SK-N-SH (cell line): Measurements from ENCODE around the gene AXL. TPM values are rescaled to one million over a fixed set of nuclear protein-coding genes. Genes with fewer than 3 reads are reported as not detected.
"Not testable (repeated sequence)": the region's sequence is repeated elsewhere in the genome, so short reads cannot be mapped to it uniquely, and the experiment has no call there.

Source experiments
- CTCF ChIA-PET: fragments of 300-600, 350-600 bp; formaldehyde crosslinking; extraction: SDS; loops from one replicate; lab custom pipeline; 2021; lab: Yijun Ruan, JAX
- POLR2A ChIA-PET: fragments of 350-600 bp; sonication (Branson Sonifier 250); formaldehyde crosslinking; extraction: SDS; loops from one replicate; lab custom pipeline; 2020; ENCODE audit warnings: antibody characterized with exemption, inconsistent platforms; lab: Yijun Ruan, JAX
- DNase-seq: peaks from one replicate; pipeline ENCODE4 v3.0.0; 2012
- H2AFZ ChIP-seq: fragments of 200-600 bp; sonication (generic); 2 replicates; pipeline ENCODE4 v1.8.1; 2016; ENCODE audit warnings: antibody characterized with exemption, mild to moderate bottlenecking, low read depth
- H3F3A ChIP-seq: fragments of 200-600 bp; sonication (generic); replicated peaks from 2 replicates; pipeline ENCODE3; 2016; ENCODE audit warnings: antibody characterized with exemption, mild to moderate bottlenecking; ENCODE audit not compliant: insufficient read depth
- H3K27ac ChIP-seq, 2 experiments: fragments of 200-500 bp in 1 of 2; fragments of 200-600 bp in 1 of 2; sonication (Bioruptor generic) in 1 of 2; sonication (generic), shearing (Covaris generic) in 1 of 2; 2 replicates each; pipeline versions ENCODE4 v1.5.1 to v1.6.1; 2014 to 2016; ENCODE audit warnings: low read depth in 2 of 2, inconsistent platforms in 1 of 2, low read length in 1 of 2, mild to moderate bottlenecking in 1 of 2, mixed read lengths in 1 of 2
- H3K27me3 ChIP-seq: fragments of 200-600 bp; sonication (generic), shearing (Covaris generic); 2 replicates; pipeline ENCODE4 v1.6.1; 2016; ENCODE audit warnings: mixed run types; ENCODE audit not compliant: insufficient read depth
- H3K36me3 ChIP-seq, 2 experiments: fragments of 200-500 bp in 1 of 2; fragments of 200-600 bp in 1 of 2; sonication (Bioruptor generic) in 1 of 2; sonication (generic) in 1 of 2; replicated peaks in 1 of 2; 2 replicates each; pipeline versions ENCODE3 to v1.5.1; 2014 to 2016; ENCODE audit warnings: low read length in 1 of 2, mild to moderate bottlenecking in 1 of 2; ENCODE audit not compliant: insufficient read depth in 2 of 2, control insufficient read depth in 1 of 2
- H3K4me1 ChIP-seq, 2 experiments: fragments of 200-500 bp in 1 of 2; fragments of 200-600 bp in 1 of 2; sonication (Bioruptor generic) in 1 of 2; sonication (generic), shearing (Covaris generic) in 1 of 2; 2 replicates each; pipeline versions ENCODE4 v1.5.1 to v1.6.1; 2014 to 2016; ENCODE audit warnings: low read depth in 1 of 2, low read length in 1 of 2, mixed run types in 1 of 2; ENCODE audit not compliant: insufficient read depth in 2 of 2, control insufficient read depth in 1 of 2
- H3K4me2 ChIP-seq: fragments of 200-600 bp; sonication (generic), shearing (Covaris generic); 2 replicates; pipeline ENCODE4 v1.6.1; 2017; ENCODE audit warnings: mixed run types
- H3K4me3 ChIP-seq, 2 experiments: fragments of 200-500 bp in 1 of 2; fragments of 200-600 bp in 1 of 2; sonication (Bioruptor generic) in 1 of 2; sonication (generic), shearing (Covaris generic) in 1 of 2; 2 replicates each; pipeline versions ENCODE4 v1.5.1 to v1.8.1; 2014 to 2016; ENCODE audit warnings: low read depth in 2 of 2, inconsistent platforms in 1 of 2, low read length in 1 of 2, mild to moderate bottlenecking in 1 of 2, mixed read lengths in 1 of 2, moderate library complexity in 1 of 2
- H3K79me2 ChIP-seq: fragments of 200-600 bp; sonication (generic); 2 replicates; pipeline ENCODE4 v1.8.1; 2017; ENCODE audit warnings: mild to moderate bottlenecking; ENCODE audit not compliant: insufficient read depth
- H3K9ac ChIP-seq: fragments of 200-600 bp; sonication (generic); 2 replicates; pipeline ENCODE4 v1.6.1; 2017; ENCODE audit warnings: mixed run types
- H3K9me2 ChIP-seq: fragments of 200-600 bp; sonication (generic); 2 replicates; pipeline ENCODE4 v1.6.1; 2017; ENCODE audit warnings: mixed run types
- H3K9me3 ChIP-seq: fragments of 200-600 bp; sonication (generic); 2 replicates; pipeline ENCODE4 v1.6.1; 2017; ENCODE audit warnings: mixed run types, mild to moderate bottlenecking, moderate library complexity
- H4K20me1 ChIP-seq: fragments of 200-600 bp; sonication (generic); 2 replicates; pipeline ENCODE4 v1.6.1; 2017; ENCODE audit warnings: mild to moderate bottlenecking, mixed run types; ENCODE audit not compliant: insufficient read depth
- CHD2 ChIP-seq: fragments of 150-350 bp; IDR thresholded peaks from 2 replicates; pipeline ENCODE4 v1.6.1; 2018; ENCODE audit warnings: low read length; ENCODE audit not compliant: partially characterized antibody
- CTCF ChIP-seq: fragments of 200-600 bp; sonication (generic); IDR thresholded peaks from 2 replicates; pipeline ENCODE4 v1.6.1; 2017; ENCODE audit warnings: antibody characterized with exemption, mild to moderate bottlenecking, moderate library complexity
- FOXM1 ChIP-seq: IDR thresholded peaks from 2 replicates; pipeline ENCODE4 v1.4.0; 2012; ENCODE audit warnings: low read depth, mild to moderate bottlenecking
- GATA2 ChIP-seq: sonication (generic); formaldehyde crosslinking; IDR thresholded peaks from 2 replicates; pipeline ENCODE4 v1.5.0; 2020; ENCODE audit warnings: mild to moderate bottlenecking, missing genetic modification reagents
- MXI1 ChIP-seq: IDR thresholded peaks from 2 replicates; pipeline ENCODE4 v1.6.1; 2012; ENCODE audit warnings: mild to moderate bottlenecking, low read depth, low read length, improper control_type of control experiment
- NRF1 ChIP-seq: IDR thresholded peaks from 2 replicates; pipeline ENCODE4 v1.6.1; 2012; ENCODE audit warnings: low read depth, mild to moderate bottlenecking, low read length
- RXRA ChIP-seq: IDR thresholded peaks from 2 replicates; pipeline ENCODE4 v1.4.0; 2012; ENCODE audit warnings: low read depth, mild to moderate bottlenecking, borderline replicate concordance
- USF2 ChIP-seq: fragments of 150-350 bp; IDR thresholded peaks from 2 replicates; pipeline ENCODE4 v1.6.1; 2017; ENCODE audit warnings: antibody characterized with exemption, low read length, low read depth, borderline replicate concordance
- YY1 ChIP-seq: IDR thresholded peaks from 2 replicates; pipeline ENCODE4 v1.4.0; 2012; ENCODE audit warnings: low read depth, mild to moderate bottlenecking
- WGBS: methylation state at CpG from one replicate; pipeline ENCODE4 v1.1.6; 2017; ENCODE audit warnings: low lambda C conversion rate; 5-methylcytosine and 5-hydroxymethylcytosine counted together
- polyA plus RNA-seq, 3 experiments: library from polyadenylated mRNA; depleted of rRNA; stranded (reverse); fragments of >200 nt; gene quantifications; 2 replicates each; pipeline ENCODE4 v1.2.3, GENCODE V29; 2012
- TF ChIP-seq, protein P1 (sequence below): fragments of 150-350 bp; IDR thresholded peaks from 2 replicates; pipeline ENCODE4 v1.6.1; 2016; ENCODE audit warnings: mild to moderate bottlenecking, low read depth, low read length

AXL gene
- polyA plus RNA-seq, 1 of the 3 experiments (the other 2 are of a cell fraction): 82.6 TPM

DNA sequence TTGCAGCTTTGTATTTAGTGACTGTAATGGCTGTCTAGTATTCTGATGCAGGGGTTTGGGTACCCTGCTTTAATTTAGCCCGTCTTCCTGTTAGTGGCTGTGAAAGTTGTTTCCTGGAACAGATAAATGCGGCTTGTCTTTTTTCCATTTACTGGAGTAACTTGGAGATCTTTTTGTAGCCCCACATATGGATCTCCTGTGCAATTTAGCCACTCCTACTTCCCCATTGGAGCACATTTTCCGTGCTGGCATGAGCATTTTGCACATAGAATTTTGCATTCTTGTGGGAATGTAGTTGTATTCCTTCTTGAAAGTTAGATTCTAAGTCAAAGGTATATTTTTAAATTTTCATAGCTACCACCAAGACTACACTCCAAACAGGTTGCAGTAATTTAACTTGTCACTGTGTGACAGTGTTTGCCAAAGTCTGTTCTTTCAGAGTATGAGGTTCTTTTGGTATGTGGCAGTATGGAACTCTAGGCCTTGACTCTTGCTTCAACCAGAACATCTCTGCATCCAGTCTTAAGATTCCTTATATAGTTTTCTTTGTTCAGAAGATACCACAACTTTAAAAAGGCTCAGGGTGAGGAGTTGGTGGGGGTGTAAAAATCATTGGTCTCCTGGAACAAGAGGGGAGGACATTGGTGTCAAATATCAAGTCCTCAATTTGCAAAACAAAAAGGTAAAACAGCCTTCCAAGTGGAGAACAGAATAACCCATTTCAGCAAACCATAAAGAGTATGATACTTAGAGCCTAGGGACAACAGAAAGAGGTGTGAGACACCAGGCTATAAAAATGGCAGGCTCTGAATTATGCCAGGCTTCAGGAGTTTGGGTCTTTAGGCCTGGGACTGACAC is 69.9 kb downstream of the AXL start:
- no peak overlapping the region for H2AFZ ChIP-seq
- H3K9me2 ChIP-seq: no peaks in the 10 kb centered on the region
- no peak overlapping the region for H3K27ac ChIP-seq
- peaks cover 42% of the 10 kb centered on the region; the same call in 1 of the 2 replicates for H3K79me2 ChIP-seq
- no peak for DNase-seq
- peaks cover 72 to 88% of the 10 kb centered on the region in 2 experiments for H3K36me3 ChIP-seq
- no peak overlapping the region for H3K4me2 ChIP-seq
- peaks cover 3% of the 10 kb centered on the region for H3F3A ChIP-seq
- no peaks in the 10 kb centered on the region for H3K9me3 ChIP-seq
- WGBS: 97% methylated on average over 3 of the region's 3 CpGs
- no peaks in the 10 kb centered on the region for H3K4me1 ChIP-seq
- no peaks in the 10 kb centered on the region for H3K27me3 ChIP-seq
- no peaks in the 10 kb centered on the region for H4K20me1 ChIP-seq
- POLR2A ChIA-PET: no interaction called here
- H3K4me3 ChIP-seq: no peak overlapping the region
- no peak for TF ChIP-seq MXI1
- TF ChIP-seq, protein P1, sequence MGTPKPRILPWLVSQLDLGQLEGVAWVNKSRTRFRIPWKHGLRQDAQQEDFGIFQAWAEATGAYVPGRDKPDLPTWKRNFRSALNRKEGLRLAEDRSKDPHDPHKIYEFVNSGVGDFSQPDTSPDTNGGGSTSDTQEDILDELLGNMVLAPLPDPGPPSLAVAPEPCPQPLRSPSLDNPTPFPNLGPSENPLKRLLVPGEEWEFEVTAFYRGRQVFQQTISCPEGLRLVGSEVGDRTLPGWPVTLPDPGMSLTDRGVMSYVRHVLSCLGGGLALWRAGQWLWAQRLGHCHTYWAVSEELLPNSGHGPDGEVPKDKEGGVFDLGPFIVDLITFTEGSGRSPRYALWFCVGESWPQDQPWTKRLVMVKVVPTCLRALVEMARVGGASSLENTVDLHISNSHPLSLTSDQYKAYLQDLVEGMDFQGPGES: no peak
- TF ChIP-seq GATA2 (CRISPR knock-in tag): no peak
- no peak for TF ChIP-seq CHD2
- no peak for TF ChIP-seq FOXM1
- TF ChIP-seq USF2: no peak
- no peak for TF ChIP-seq NRF1
- no peak for TF ChIP-seq YY1
- no peak for TF ChIP-seq CTCF
- no peak for TF ChIP-seq RXRA
- TF ChIP-seq, all 33 proteins: peak for 0
- CTCF ChIA-PET: interaction anchor here (12.4 kb wide), 1 partner anchor 18 kb away, joined by 105 read pairs; no protein-coding TSS in a partner anchor
- no peak overlapping the region for H3K9ac ChIP-seq

DNA sequence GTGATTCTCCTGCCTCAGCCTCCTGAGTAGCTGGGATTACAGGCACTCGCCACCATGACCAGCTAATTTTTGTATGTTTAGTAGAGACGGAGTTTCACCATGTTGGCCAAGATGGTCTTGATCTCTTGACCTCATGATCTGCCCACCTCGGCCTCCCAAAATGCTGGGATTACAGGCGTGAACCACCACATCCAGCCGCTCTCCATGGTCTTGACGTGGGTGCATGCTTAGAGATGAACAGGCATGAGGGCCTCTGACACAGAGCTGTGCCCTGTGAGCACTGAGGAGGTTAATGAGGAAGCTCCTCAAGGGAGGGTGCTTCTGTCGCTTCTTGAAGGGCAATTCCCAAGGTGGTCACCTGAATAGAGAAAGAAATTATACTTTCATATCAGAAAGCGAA is 70.8 kb downstream of the AXL start:
- not testable (repeated sequence) for H3K27ac ChIP-seq, H2AFZ ChIP-seq, H3K27me3 ChIP-seq, H3K9me2 ChIP-seq, H3K9ac ChIP-seq, H3K9me3 ChIP-seq, H3K4me1 ChIP-seq, DNase-seq, H3F3A ChIP-seq, H4K20me1 ChIP-seq, H3K4me3 ChIP-seq, H3K4me2 ChIP-seq
- POLR2A ChIA-PET: interaction anchor here (0.5 to 1.1 kb wide), 2 partner anchors 12 to 13 kb away, joined by 3 to 4 read pairs; no protein-coding TSS in a partner anchor
- peaks cover 77 to 89% of the 10 kb centered on the region in 2 experiments for H3K36me3 ChIP-seq
- CTCF ChIA-PET: interaction anchor here (0.6 to 12.4 kb wide), 2 partner anchors 11 to 17 kb away, joined by 3 to 105 read pairs; no protein-coding TSS in a partner anchor
- H3K79me2 ChIP-seq: peaks cover 42% of the 10 kb centered on the region; the same call in 1 of the 2 replicates
- WGBS: 98% methylated on average over 8 of the region's 8 CpGs
